Neural progenitor cell (in vitro differentiated cells): Measurements from ENCODE around the gene FOXA1. TPM values are rescaled to one million over a fixed set of nuclear protein-coding genes. Genes with fewer than 3 reads are reported as not detected.

ENCODE experiments used
- DNase-seq: peaks from one replicate; pipeline ENCODE4 v3.0.0-alpha.2; 2016; ENCODE audit warnings: low spot score
- H2AFZ ChIP-seq: fragments of 200-600 bp; sonication (generic); replicated peaks from 2 replicates; pipeline ENCODE4 v1.6.1; 2016; ENCODE audit warnings: antibody characterized with exemption
- H3F3A ChIP-seq: fragments of 200-600 bp; sonication (generic); 2 replicates; pipeline ENCODE4 v1.6.1; 2016; ENCODE audit warnings: antibody characterized with exemption, low read depth
- H3K27ac ChIP-seq: fragments of 200-600 bp; sonication (generic); 2 replicates; pipeline ENCODE4 v1.5.1; 2016; ENCODE audit warnings: mild to moderate bottlenecking
- H3K27me3 ChIP-seq: fragments of 200-600 bp; sonication (generic); 2 replicates; pipeline ENCODE4 v1.6.1; 2016; ENCODE audit warnings: mild to moderate bottlenecking, moderate library complexity
- H3K36me3 ChIP-seq: fragments of 200-600 bp; sonication (generic); 2 replicates; pipeline ENCODE4 v1.5.1; 2016
- H3K4me1 ChIP-seq: fragments of 200-600 bp; sonication (generic); 2 replicates; pipeline ENCODE4 v1.6.1; 2016; ENCODE audit warnings: mixed run types
- H3K4me2 ChIP-seq: fragments of 200-600 bp; sonication (generic); 2 replicates; pipeline ENCODE4 v1.6.1; 2016
- H3K4me3 ChIP-seq: fragments of 200-600 bp; sonication (generic); 2 replicates; pipeline ENCODE4 v1.5.1; 2016
- H3K79me2 ChIP-seq: fragments of 200-600 bp; sonication (generic); 2 replicates; pipeline ENCODE4 v1.6.1; 2016; ENCODE audit warnings: low read depth
- H3K9ac ChIP-seq: fragments of 200-600 bp; sonication (generic); 2 replicates; pipeline ENCODE4 v1.6.1; 2016
- H3K9me3 ChIP-seq: fragments of 200-600 bp; sonication (generic); 2 replicates; pipeline ENCODE4 v1.5.1; 2016; ENCODE audit warnings: low read depth
- H4K20me1 ChIP-seq: fragments of 200-600 bp; sonication (generic); 2 replicates; pipeline ENCODE4 v1.6.1; 2016; ENCODE audit warnings: low read depth
- H3K27ac Mint-ChIP-seq: 3 replicates; pipeline ENCODE4 v1.8.0; 2021; ENCODE audit warnings: mixed read lengths
- H3K27me3 Mint-ChIP-seq: 2 replicates; pipeline ENCODE4 v1.8.0; 2022; ENCODE audit warnings: low read depth, mild to moderate bottlenecking, inconsistent platforms, moderate library complexity, mixed read lengths; ENCODE audit not compliant: insufficient read depth
- H3K36me3 Mint-ChIP-seq: 3 replicates; pipeline ENCODE4 v1.8.0; 2021; ENCODE audit warnings: mixed read lengths
- H3K4me1 Mint-ChIP-seq: 3 replicates; pipeline ENCODE4 v1.8.0; 2021; ENCODE audit warnings: mixed read lengths
- H3K4me3 Mint-ChIP-seq: 3 replicates; pipeline ENCODE4 v1.8.0; 2021; ENCODE audit warnings: mild to moderate bottlenecking, moderate library complexity, mixed read lengths
- H3K9me3 Mint-ChIP-seq: 3 replicates; pipeline ENCODE4 v1.8.0; 2020; ENCODE audit warnings: mixed read lengths
- CTCF ChIP-seq: fragments of 200-600 bp; sonication (generic); IDR thresholded peaks from 2 replicates; pipeline ENCODE4 v1.5.1; 2017; ENCODE audit warnings: antibody characterized with exemption, mild to moderate bottlenecking
- EZH2 ChIP-seq: fragments of 200-600 bp; sonication (generic); IDR thresholded peaks from 2 replicates; pipeline ENCODE4 v1.6.1; 2017; ENCODE audit warnings: antibody characterized with exemption, mild to moderate bottlenecking, moderate library complexity
- EZH2phosphoT487 ChIP-seq: fragments of 200-600 bp; sonication (generic); IDR thresholded peaks from 2 replicates; pipeline ENCODE4 v1.6.1; 2017; ENCODE audit warnings: antibody characterized with exemption
- total RNA-seq: library from RNA; depleted of rRNA; stranded (reverse); fragments of >200 nt; gene quantifications from 2 replicates; pipeline ENCODE4 v1.2.3, GENCODE V29; 2015; ENCODE audit warnings: low replicate concordance

The FOXA1 gene
- total RNA-seq, 1 donor from 2014 or later, result 0.06 TPM

- H3K27me3 Mint-ChIP-seq, result peaks cover 5% of the 10 kb centered on the region
- TF ChIP-seq EZH2 (no peak), CTCF (no peak), EZH2phosphoT487 (no peak)
Measured at GRCh38 chr14:37551119-37551518, 43.9 kb downstream of the FOXA1 start.

DNA sequence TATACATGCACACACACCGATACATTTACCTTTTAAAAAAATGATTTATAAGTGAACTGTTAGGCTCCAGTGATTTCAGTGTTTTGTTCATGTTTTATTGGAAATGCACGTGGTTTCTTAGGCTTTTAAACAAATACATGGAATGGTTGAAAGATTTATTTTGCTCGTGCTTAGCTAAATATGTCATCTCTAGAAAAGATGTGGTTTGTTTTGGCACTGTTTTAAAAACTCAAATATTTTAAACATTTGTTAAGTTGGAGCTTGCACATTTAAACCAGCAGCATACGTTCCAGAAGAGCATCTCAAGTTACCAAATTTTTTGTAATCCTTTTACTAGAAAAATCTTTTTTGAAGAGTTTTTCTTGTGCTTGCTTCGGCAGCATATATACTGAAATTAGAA, 44.5 kb downstream of the FOXA1 start:
- Histone ChIP-seq H3F3A (no peaks in the 10 kb centered on the region), H4K20me1 (no peaks in the 10 kb centered on the region), H3K27me3 (no peaks in the 10 kb centered on the region), H3K4me1 (no peaks in the 10 kb centered on the region), H3K27ac (no peak overlapping the region), H3K9ac (no peak overlapping the region), H3K4me2 (no peak overlapping the region), H3K4me3 (no peak overlapping the region), H2AFZ (no peak overlapping the region), H3K79me2 (no peaks in the 10 kb centered on the region), H3K9me3 (no peaks in the 10 kb centered on the region), H3K36me3 (peaks cover 8% of the 10 kb centered on the region)
- DNase-seq, result no peak
- no peak for TF ChIP-seq EZH2
- no peak for TF ChIP-seq CTCF
- no peak for TF ChIP-seq EZH2phosphoT487
- Mint-ChIP-seq H3K27me3 (peaks cover 5% of the 10 kb centered on the region), H3K9me3 (peaks cover 15% of the 10 kb centered on the region), H3K4me3 (no peak overlapping the region), H3K4me1 (no peaks in the 10 kb centered on the region), H3K36me3 (peaks cover 2% of the 10 kb centered on the region), H3K27ac (no peak overlapping the region)

More at GRCh38 chr14:37551119-37551518, 43.9 kb downstream of the FOXA1 start:
- H3K27ac Mint-ChIP-seq, result no peak overlapping the region
- H3K36me3 Mint-ChIP-seq, result peaks cover 2% of the 10 kb centered on the region
- Histone ChIP-seq H3F3A (no peaks in the 10 kb centered on the region), H3K4me3 (no peak overlapping the region), H3K79me2 (no peaks in the 10 kb centered on the region), H4K20me1 (no peaks in the 10 kb centered on the region), H2AFZ (no peak overlapping the region), H3K27ac (no peak overlapping the region), H3K9ac (no peak overlapping the region), H3K4me2 (no peak overlapping the region), H3K36me3 (peaks cover 8% of the 10 kb centered on the region), H3K4me1 (no peaks in the 10 kb centered on the region), H3K27me3 (no peaks in the 10 kb centered on the region), H3K9me3 (no peaks in the 10 kb centered on the region)
- H3K4me3 Mint-ChIP-seq, result no peak overlapping the region
- DNase-seq, result no peak
- H3K9me3 Mint-ChIP-seq, result peaks cover 15% of the 10 kb centered on the region
- no peaks in the 10 kb centered on the region for H3K4me1 Mint-ChIP-seq

- Mint-ChIP-seq H3K4me1 (no peaks in the 10 kb centered on the region), H3K27me3 (peaks cover 3% of the 10 kb centered on the region), H3K4me3 (no peak overlapping the region), H3K27ac (no peak overlapping the region), H3K36me3 (no peaks in the 10 kb centered on the region), H3K9me3 (no peaks in the 10 kb centered on the region)
- Histone ChIP-seq H2AFZ (no peak overlapping the region), H3F3A (no peaks in the 10 kb centered on the region), H3K27me3 (no peaks in the 10 kb centered on the region), H3K4me2 (no peak overlapping the region), H3K9me3 (no peaks in the 10 kb centered on the region), H3K36me3 (no peaks in the 10 kb centered on the region), H3K4me1 (no peaks in the 10 kb centered on the region), H3K27ac (no peak overlapping the region), H3K4me3 (no peak overlapping the region), H3K9ac (no peak overlapping the region), H3K79me2 (no peaks in the 10 kb centered on the region), H4K20me1 (no peaks in the 10 kb centered on the region)
- TF ChIP-seq CTCF (no peak), EZH2 (no peak), EZH2phosphoT487 (no peak)
- DNase-seq, result no peak
Measured at GRCh38 chr14:37546621-37547447, 48.2 kb downstream of the FOXA1 start.
